Measurements from ENCODE around the gene APEH. TPM values are rescaled to one million over a fixed set of nuclear protein-coding genes. Genes with fewer than 3 reads are reported as not detected.

APEH gene
- total RNA-seq, 6 experiments from 2014 or later = 60.9 to 114 (median 90.5) TPM

DNA sequence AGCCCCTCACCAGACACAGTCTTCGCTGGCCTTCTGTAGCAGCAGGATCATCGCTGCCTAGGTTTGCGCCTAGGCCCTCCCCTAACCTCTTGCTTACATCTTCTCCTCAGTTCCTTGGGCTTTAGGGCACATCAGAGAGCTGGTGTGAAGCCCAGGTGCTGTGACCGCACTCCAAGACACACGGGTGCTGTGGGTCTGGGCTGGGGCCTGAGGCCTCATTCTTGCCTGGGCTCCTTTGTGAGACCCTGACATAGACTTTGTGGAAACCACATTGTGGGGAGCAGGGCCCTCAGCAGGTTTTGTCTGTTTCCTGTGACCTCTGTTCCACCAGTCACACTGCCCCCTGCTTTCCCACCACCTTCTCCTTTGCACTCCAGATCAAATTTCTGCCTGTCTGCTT, 37.3 kb downstream of the APEH start:
- ATAC-seq (no peak), DNase-seq (no peak)
- no peaks in the 10 kb centered on the region for H3K4me1 ChIP-seq
- WGBS (ENCODE audit: insufficient coverage, low coverage, low lambda C conversion rate, missing lambda C conversion rate) = 91% methylated on average over 3 of the region's 5 CpGs
- no peak overlapping the region for H3K27ac ChIP-seq
- no peaks in the 10 kb centered on the region for H3K27me3 ChIP-seq
- TF ChIP-seq, protein P1, sequence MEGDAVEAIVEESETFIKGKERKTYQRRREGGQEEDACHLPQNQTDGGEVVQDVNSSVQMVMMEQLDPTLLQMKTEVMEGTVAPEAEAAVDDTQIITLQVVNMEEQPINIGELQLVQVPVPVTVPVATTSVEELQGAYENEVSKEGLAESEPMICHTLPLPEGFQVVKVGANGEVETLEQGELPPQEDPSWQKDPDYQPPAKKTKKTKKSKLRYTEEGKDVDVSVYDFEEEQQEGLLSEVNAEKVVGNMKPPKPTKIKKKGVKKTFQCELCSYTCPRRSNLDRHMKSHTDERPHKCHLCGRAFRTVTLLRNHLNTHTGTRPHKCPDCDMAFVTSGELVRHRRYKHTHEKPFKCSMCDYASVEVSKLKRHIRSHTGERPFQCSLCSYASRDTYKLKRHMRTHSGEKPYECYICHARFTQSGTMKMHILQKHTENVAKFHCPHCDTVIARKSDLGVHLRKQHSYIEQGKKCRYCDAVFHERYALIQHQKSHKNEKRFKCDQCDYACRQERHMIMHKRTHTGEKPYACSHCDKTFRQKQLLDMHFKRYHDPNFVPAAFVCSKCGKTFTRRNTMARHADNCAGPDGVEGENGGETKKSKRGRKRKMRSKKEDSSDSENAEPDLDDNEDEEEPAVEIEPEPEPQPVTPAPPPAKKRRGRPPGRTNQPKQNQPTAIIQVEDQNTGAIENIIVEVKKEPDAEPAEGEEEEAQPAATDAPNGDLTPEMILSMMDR (IDR thresholded peaks at IDR 0.05) = no peak
- no peak for TF ChIP-seq POLR2A (IDR thresholded peaks at IDR 0.05)
- H3K9me3 ChIP-seq = no peaks in the 10 kb centered on the region
- no peak overlapping the region for H3K4me3 ChIP-seq
- intact Hi-C loops (cut with DNase I) = no loop called here
- peaks cover 0 to 26% (median 7%) of the 10 kb centered on the region in 4 donors for H3K36me3 ChIP-seq

DNA sequence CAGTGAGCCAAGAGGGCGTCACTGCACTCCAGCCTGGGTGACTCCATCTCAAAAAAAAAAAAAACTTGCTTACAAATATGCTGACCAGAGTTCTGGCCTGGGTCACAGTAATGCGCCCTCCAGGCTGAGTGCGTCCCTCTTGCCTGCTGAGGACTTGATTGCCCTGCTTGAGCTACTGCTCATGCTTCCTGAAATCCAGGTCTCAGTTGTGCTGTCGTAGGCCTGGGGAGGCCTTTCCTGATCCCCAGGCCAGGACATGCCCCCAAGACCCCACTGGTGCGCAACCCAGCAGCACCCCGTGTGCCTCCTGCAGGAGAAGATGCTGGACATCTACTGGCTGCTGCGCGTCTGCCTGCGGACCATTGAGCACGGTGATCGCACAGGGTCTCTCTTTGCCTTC, 38.0 kb downstream of the APEH start:
- H3K4me1 ChIP-seq = no peaks in the 10 kb centered on the region
- peaks cover 0 to 25% (median 5%) of the 10 kb centered on the region in 4 donors for H3K36me3 ChIP-seq
- H3K4me3 ChIP-seq = no peak overlapping the region
- H3K9me3 ChIP-seq = no peaks in the 10 kb centered on the region
- DNase-seq = peak in 1 of 3 donors; percentile 31
- H3K27me3 ChIP-seq = no peaks in the 10 kb centered on the region
- WGBS (ENCODE audit: insufficient coverage, low coverage, low lambda C conversion rate, missing lambda C conversion rate) = 91% methylated on average over 5 of the region's 11 CpGs
- TF ChIP-seq POLR2A (IDR thresholded peaks at IDR 0.05) = no peak
- TF ChIP-seq, protein P1 (IDR thresholded peaks at IDR 0.05) = no peak
- ATAC-seq = no peak
- H3K27ac ChIP-seq = no peak overlapping the region
- intact Hi-C loops (cut with DNase I) = no loop called here

DNA sequence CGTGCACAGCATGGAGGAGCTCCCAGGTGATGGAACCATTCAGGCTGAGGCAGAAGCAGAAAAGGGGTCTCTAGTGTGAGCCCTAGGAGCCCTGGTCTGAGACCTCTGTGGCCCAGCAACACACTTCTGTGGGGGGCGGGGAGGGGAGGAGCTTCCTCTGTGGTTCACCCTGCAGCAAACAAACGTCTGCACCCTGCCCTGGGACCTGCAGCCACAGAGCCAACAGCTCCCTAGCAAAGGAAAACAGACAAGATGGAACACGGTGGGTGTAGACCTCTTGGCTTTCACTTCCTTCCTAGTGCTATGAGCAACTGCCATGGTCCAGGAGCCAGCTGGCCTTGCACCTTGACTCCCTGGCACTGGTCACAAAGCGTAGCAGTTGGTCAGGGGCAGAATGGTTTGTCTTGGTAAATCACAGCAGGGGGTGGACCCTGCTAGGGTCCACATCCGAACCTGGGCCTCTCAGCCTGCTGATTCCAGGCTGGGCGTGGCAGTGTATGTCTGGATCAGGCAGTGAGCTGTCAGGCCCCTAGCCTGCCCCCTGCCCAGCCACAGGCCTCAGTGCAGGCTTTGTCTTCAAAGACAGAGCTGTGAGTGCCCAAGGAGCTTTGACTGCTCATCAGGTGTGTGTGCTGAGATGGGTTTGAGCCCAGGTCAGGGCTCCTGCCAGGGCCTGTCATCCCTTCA, 38.6 kb downstream of the APEH start:
- Histone ChIP-seq H3K9me3 (no peaks in the 10 kb centered on the region), H3K4me1 (no peaks in the 10 kb centered on the region), H3K36me3 (peaks cover 0 to 25% (median 5%) of the 10 kb centered on the region in 4 donors), H3K27me3 (no peaks in the 10 kb centered on the region), H3K27ac (no peak overlapping the region), H3K4me3 (no peak overlapping the region)
- DNase-seq (peak in 1 of 3 donors; percentile 39), ATAC-seq (peak in 1 of 4 donors; percentile 12)
- TF ChIP-seq, protein P1 (IDR thresholded peaks at IDR 0.05) = no peak
- no peak for TF ChIP-seq POLR2A (IDR thresholded peaks at IDR 0.05)
- no CpG with 5 or more reads among the region's 7 CpGs for WGBS (ENCODE audit: insufficient coverage, low coverage, low lambda C conversion rate, missing lambda C conversion rate)
- intact Hi-C loops (cut with DNase I) = no loop called here

DNA sequence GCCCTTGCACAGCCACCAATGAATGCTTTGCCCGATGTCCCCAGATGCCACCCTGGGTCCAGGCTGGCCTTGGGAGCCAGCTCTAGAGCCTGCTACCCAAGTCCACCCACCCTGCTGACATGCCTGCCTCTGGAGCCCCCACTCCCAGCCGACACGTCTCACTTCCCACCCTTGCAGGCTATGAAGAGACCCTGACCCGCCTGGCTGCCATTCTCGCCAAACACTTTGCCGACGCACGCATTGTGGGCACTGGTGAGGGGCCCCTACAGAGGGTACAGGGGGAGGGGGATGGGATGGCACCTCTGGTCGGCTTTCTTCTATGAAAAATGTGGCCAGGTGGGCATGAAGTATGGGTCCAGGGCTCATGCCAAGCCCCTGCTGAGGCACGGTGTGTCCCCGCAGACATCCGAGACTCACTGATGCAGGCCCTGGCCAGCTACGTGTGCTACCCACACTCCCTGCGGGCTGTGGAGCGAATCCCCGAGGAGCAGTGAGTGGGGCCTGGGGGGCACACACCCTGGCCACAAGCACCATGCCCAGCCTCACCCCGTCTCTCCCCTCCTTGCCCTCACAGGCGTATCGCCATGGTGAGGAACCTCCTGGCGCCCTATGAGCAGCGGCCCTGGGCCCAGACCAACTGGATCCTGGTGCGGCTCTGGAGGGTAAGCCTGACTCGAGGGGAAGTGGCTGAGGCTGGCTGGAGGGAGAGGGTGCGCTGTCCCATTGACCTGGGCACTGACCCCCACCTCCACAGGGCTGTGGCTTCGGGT, 39.4 kb downstream of the APEH start:
- WGBS (ENCODE audit: insufficient coverage, low coverage, low lambda C conversion rate, missing lambda C conversion rate) = 96% methylated on average over 8 of the region's 25 CpGs

More for the DNA sequence above, 39.4 kb downstream of the APEH start:
- Histone ChIP-seq H3K9me3 (no peaks in the 10 kb centered on the region), H3K4me1 (no peaks in the 10 kb centered on the region), H3K27ac (no peak overlapping the region), H3K27me3 (no peaks in the 10 kb centered on the region), H3K4me3 (no peak overlapping the region), H3K36me3 (peaks cover 0 to 22% (median 5%) of the 10 kb centered on the region in 4 donors)
- ATAC-seq (no peak), DNase-seq (peak in 1 of 3 donors; percentile 38)
- intact Hi-C loops (cut with DNase I) = no loop called here
- TF ChIP-seq, protein P1 (IDR thresholded peaks at IDR 0.05) = no peak
- TF ChIP-seq POLR2A (IDR thresholded peaks at IDR 0.05) = no peak
